HFFc6 (cell line): ENCODE data around the gene KCNIP4. TPM values are rescaled to one million over a fixed set of nuclear protein-coding genes. Genes with fewer than 3 reads are reported as not detected.
"Not testable (repeated sequence)": the region's sequence is repeated elsewhere in the genome, so short reads cannot be mapped to it uniquely, and the experiment has no call there.

Experiments used
- DNase-seq: peaks from one replicate; pipeline ENCODE4 v3.0.0-alpha.2; 2018
- H3K27ac Mint-ChIP-seq: 2 replicates; pipeline ENCODE4 v1.8.0; 2020; ENCODE audit warnings: mild to moderate bottlenecking, mixed read lengths
- H3K27me3 Mint-ChIP-seq: 2 replicates; pipeline ENCODE4 v1.8.0; 2021; ENCODE audit warnings: mild to moderate bottlenecking, moderate library complexity, mixed read lengths; ENCODE audit not compliant: insufficient read depth
- H3K36me3 Mint-ChIP-seq: 2 replicates; pipeline ENCODE4 v1.8.0; 2021; ENCODE audit warnings: low read depth, mixed read lengths
- H3K4me1 Mint-ChIP-seq: 2 replicates; pipeline ENCODE4 v1.8.0; 2020; ENCODE audit warnings: low read depth, mixed read lengths
- H3K4me3 Mint-ChIP-seq: 2 replicates; pipeline ENCODE4 v1.8.0; 2020; ENCODE audit warnings: mild to moderate bottlenecking, moderate library complexity, mixed read lengths
- H3K9me3 Mint-ChIP-seq: 2 replicates; pipeline ENCODE4 v1.8.0; 2020; ENCODE audit warnings: mild to moderate bottlenecking, mixed read lengths
- total RNA-seq, 6 experiments: library from RNA; stranded (reverse); fragmentation: NEBNext Ultra II Directional; extraction: Animal tissue kit (Norgen Biotek cat#: 25700); gene quantifications; 2 replicates in 1 of 6; 3 replicates in 5 of 6; pipeline ENCODE4 v1.2.3, GENCODE V29; 2021
- TF ChIP-seq, protein P1 (sequence below): fragments of 200-600 bp; sonication (generic); IDR thresholded peaks from 2 replicates; pipeline ENCODE4 v1.5.0; 2021; ENCODE audit warnings: antibody characterized with exemption, mild to moderate bottlenecking

Gene KCNIP4
- total RNA-seq, 6 experiments from 2014 or later, result not detected

DNA sequence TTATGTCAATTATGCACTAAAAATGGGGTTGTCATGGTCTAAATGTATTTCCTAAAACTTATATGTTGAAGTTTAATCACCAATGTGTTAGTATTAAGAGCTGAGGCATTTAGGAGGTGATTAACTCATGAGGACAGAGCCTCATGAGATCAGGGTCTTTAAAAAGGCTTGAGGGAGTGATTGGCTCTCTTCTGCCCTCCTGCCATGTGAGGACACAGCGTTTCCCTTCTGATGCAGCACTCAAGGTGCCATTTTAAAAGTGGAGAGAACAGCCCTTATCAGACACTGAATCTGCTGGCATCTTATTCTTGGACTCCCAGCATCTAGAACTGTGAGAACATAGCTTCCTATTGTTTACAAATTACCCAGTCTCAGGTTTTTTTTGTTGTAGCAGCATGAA lies 581.7 kb downstream of the KCNIP4 start:
- H3K27ac Mint-ChIP-seq, result no peak overlapping the region

DNA sequence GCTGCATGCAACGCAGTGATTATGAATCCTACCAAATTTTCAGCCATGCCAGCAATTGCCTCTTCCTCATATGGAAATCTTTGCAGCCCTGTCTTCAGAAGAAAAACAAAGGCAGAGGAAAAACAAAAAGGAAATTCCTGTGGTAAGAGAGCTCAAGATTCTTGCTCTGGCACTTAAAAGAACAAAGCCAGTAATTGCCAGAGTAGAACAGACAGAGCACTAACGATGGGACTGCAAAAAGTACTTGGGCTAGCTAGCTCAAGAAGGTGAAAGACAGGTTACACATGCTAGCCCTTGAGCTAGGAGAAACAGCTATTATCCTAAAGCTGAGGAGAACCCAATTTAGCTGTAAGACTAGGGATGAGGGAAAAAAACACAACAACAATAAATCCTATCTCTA lies 582.3 kb downstream of the KCNIP4 start:
- H3K36me3 Mint-ChIP-seq, result no peaks in the 10 kb centered on the region; the same call in 1 of the 2 replicates
- TF ChIP-seq, protein P1, sequence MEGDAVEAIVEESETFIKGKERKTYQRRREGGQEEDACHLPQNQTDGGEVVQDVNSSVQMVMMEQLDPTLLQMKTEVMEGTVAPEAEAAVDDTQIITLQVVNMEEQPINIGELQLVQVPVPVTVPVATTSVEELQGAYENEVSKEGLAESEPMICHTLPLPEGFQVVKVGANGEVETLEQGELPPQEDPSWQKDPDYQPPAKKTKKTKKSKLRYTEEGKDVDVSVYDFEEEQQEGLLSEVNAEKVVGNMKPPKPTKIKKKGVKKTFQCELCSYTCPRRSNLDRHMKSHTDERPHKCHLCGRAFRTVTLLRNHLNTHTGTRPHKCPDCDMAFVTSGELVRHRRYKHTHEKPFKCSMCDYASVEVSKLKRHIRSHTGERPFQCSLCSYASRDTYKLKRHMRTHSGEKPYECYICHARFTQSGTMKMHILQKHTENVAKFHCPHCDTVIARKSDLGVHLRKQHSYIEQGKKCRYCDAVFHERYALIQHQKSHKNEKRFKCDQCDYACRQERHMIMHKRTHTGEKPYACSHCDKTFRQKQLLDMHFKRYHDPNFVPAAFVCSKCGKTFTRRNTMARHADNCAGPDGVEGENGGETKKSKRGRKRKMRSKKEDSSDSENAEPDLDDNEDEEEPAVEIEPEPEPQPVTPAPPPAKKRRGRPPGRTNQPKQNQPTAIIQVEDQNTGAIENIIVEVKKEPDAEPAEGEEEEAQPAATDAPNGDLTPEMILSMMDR, result no peak
- DNase-seq, result no peak
- peaks cover 8% of the 10 kb centered on the region; the same call in 1 of the 2 replicates for H3K9me3 Mint-ChIP-seq
- H3K4me3 Mint-ChIP-seq, result no peak overlapping the region
- no peak overlapping the region for H3K27ac Mint-ChIP-seq
- no peaks in the 10 kb centered on the region for H3K4me1 Mint-ChIP-seq
- H3K27me3 Mint-ChIP-seq, result no peaks in the 10 kb centered on the region

More for the DNA sequence above, 581.7 kb downstream of the KCNIP4 start:
- Mint-ChIP-seq H3K9me3 (peaks cover 8% of the 10 kb centered on the region; the same call in 1 of the 2 replicates), H3K36me3 (no peaks in the 10 kb centered on the region; the same call in 1 of the 2 replicates), H3K27me3 (no peaks in the 10 kb centered on the region), H3K4me1 (no peaks in the 10 kb centered on the region), H3K4me3 (no peak overlapping the region)
- DNase-seq, result no peak
- TF ChIP-seq, protein P1, result no peak

DNA sequence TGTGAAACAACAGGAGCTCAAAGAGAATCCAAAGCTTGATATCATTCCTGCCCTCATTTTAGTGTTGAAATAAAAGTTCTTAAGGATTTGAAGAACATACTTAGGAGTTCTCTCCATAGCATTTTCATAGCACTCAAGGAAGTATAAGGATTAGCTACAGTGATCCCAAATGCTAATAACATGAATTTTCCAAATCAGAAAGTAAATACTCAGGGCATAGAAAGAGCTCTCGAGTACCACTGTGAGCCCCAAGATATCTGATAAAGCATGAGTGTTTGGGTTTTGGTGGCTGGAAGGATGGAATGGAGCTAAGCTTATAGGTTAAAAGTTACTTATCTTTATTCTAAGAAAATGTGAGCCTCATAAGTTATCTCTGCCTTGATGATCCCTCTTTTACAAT lies 584.9 kb downstream of the KCNIP4 start:
- H3K9me3 Mint-ChIP-seq, result peaks cover 8% of the 10 kb centered on the region; the same call in 1 of the 2 replicates
- no peaks in the 10 kb centered on the region; the same call in 1 of the 2 replicates for H3K36me3 Mint-ChIP-seq
- H3K27me3 Mint-ChIP-seq, result no peaks in the 10 kb centered on the region
- H3K4me3 Mint-ChIP-seq, result no peak overlapping the region
- H3K4me1 Mint-ChIP-seq, result no peaks in the 10 kb centered on the region
- TF ChIP-seq, protein P1, result no peak
- H3K27ac Mint-ChIP-seq, result no peak overlapping the region
- DNase-seq, result no peak

DNA sequence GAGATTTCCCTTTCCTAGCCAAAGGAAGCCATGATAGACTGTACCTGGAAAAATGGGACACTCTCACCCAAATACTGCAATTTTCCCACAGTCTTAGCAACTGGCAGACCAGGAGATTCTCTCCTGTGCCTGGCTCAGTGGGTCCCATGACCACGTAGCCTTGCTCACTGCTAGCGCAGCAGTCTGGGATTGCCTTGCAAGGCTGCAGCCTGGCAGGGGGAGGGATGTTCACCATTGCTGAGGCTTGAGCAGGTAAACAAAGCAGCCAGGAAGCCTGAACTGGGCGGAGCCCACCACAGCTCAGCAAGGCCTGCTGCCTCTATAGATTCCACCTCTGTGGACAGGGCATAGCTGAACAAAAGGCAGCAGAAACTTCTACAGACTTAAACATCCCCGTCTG lies 596.2 kb downstream of the KCNIP4 start:
- not testable (repeated sequence) for H3K27me3 Mint-ChIP-seq, H3K4me1 Mint-ChIP-seq, H3K36me3 Mint-ChIP-seq, H3K27ac Mint-ChIP-seq, H3K4me3 Mint-ChIP-seq, DNase-seq
- peaks cover 74% of the 10 kb centered on the region for H3K9me3 Mint-ChIP-seq

DNA sequence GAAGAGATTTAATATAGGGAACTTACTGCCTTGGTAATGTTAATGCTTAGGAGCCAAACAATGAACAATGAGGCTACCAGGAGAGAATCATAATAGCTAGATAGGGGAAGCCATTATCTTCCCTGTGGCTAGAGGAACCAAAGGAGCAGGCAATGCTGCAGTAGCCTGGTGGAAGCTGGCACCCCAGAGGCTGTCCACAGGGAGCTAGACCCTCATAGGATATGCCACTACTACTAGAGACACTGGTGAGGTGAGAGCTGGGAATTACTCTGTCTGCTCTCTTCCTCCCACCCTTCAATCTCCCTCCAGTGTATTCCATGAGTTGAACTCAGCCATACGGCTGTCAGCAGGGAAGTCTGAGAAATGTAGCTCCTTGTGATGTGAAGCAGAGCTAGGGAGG lies 601.4 kb downstream of the KCNIP4 start:
- H3K4me3 Mint-ChIP-seq, result no peak overlapping the region
- no peak for DNase-seq
- no peak overlapping the region for H3K27ac Mint-ChIP-seq
- H3K27me3 Mint-ChIP-seq, result no peaks in the 10 kb centered on the region; the same call in 1 of the 2 replicates
- peaks cover 42% of the 10 kb centered on the region for H3K9me3 Mint-ChIP-seq
- no peaks in the 10 kb centered on the region for H3K36me3 Mint-ChIP-seq
- H3K4me1 Mint-ChIP-seq, result no peaks in the 10 kb centered on the region
- TF ChIP-seq, protein P1, result no peak

DNA sequence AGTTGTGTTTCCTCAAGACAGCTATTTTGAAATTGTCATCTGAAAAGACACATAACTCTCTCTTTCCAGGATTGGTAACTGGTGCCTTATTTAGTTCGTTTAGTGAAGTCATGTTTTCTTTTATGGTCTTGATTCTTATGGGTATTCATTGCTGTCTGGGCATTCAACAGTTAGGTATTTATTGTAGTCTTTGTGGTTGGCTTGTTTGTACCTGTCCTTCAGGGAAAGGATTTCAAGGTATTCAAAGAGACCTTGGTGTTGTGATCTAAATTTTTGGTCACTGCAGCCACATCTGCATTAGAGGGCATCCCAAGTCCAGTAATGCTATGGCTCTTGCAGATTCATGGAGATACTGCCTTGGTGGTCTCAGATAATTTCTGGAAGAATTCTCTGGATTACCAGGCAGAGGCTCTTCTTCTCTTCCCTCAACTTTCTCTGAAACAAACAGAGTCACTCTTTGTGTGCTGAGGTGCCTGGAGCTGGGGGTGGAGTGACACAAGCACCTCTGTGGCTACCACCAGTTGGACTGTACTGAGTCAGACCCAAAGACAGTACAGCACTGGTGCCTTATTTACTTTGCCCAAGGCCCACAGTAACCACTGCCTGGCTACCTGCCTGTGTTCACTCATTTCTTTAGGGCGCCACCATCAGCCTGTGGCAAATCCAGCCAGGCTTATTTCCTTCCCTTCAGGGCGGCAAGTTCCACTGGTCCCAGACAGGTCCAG lies 620.4 kb downstream of the KCNIP4 start:
- no peak for DNase-seq
- Mint-ChIP-seq H3K36me3 (no peaks in the 10 kb centered on the region), H3K27ac (no peak overlapping the region), H3K9me3 (peaks cover 70% of the 10 kb centered on the region), H3K4me1 (no peaks in the 10 kb centered on the region), H3K4me3 (no peak overlapping the region), H3K27me3 (no peaks in the 10 kb centered on the region; the same call in 1 of the 2 replicates)
- TF ChIP-seq, protein P1, result no peak
